Medulla oblongata (tissue), 1 donor: ENCODE measurements around the gene ADCY7.

Experiments
- DNase-seq: peaks from one replicate; pipeline ENCODE4 v3.0.0-alpha.2; 2015; ENCODE audit errors: extremely low spot score

Gene ADCY7

GRCh38 chr16:50282010-50282538, 15.7 kb downstream of the ADCY7 start:
- DNase-seq, result peak; percentile 89

- no peak for DNase-seq
These were observed 16.7 kb downstream of the ADCY7 start for GRCh38 chr16:50282955-50283631.

- no peak for DNase-seq
These were observed 18.0 kb downstream of the ADCY7 start for GRCh38 chr16:50284131-50284911.

DNA sequence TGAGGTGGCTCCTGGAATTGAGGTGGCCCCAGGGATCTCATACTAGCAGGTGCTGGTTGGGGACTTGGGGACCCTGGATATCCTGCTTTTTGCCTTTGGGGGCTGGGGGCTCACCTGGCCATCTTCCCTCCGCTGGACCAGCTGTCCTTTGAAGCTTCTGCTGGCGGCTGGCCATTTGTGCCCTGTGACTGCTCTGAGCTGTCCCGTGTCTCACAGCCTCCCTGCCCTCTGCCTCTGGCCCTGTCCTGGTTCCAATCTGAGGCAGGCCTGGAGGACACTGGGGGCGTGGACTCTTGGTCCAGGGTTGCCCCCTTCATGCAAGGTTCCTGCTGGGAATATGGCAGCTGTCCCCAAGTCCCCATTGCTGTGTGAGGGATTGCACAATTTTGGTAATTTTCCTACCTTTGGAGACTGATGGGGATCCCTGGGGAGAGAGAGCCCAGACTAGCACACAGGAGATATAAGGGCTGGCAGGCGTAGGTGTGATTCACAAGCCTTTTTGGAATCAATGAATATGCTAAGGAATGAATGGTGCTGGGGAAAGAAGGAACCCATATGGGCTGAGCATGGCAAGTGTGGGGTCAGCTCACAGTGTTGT, 19.2 kb downstream of the ADCY7 start:
- no peak for DNase-seq

GRCh38 chr16:50286681-50287080, 20.3 kb downstream of the ADCY7 start:
- no peak for DNase-seq

GRCh38 chr16:50288026-50288425, 21.7 kb downstream of the ADCY7 start:
- DNase-seq, result no peak

- DNase-seq, result no peak
These were observed 22.6 kb downstream of the ADCY7 start for GRCh38 chr16:50288920-50289319.

GRCh38 chr16:50289950-50290764, 23.8 kb downstream of the ADCY7 start:
- no peak for DNase-seq

GRCh38 chr16:50290856-50291255, 24.5 kb downstream of the ADCY7 start:
- no peak for DNase-seq

- DNase-seq, result no peak
These were observed 25.6 kb downstream of the ADCY7 start for GRCh38 chr16:50291719-50292565.

GRCh38 chr16:50292566-50292948, 26.2 kb downstream of the ADCY7 start:
- DNase-seq, result no peak

DNA sequence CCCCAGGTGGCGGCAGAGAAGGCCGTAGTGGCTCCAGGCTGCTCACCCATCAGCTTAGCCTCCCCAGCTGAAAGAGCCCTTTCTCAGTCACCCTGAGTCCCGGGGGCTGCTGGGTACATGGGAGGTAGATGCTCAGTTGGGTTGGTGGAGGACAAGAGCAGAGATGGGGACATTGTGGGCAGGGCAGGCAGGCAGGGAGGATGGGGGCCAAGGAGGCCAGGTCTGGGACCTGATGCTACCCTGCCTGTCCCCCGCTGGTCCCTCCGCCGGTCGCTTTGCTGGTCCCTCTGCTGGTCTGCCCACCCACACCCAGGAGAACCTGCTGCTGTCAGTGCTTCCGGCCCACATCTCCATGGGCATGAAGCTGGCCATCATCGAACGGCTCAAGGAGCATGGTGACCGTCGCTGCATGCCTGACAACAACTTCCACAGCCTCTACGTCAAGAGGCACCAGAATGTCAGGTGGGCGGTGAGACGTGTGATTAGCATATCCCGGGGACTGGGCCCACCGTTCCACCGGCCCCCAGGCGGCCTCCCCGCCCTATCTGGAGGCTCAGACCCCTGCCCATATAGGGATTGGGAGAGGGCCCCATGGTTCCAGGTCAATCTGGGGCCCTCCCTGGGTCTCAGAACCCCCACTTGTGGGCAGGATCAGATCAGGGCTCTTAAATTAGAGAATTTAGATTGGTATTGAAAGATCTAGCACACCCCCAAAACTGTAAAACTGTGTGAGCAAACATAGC, 26.9 kb downstream of the ADCY7 start:
- DNase-seq, result no peak

DNA sequence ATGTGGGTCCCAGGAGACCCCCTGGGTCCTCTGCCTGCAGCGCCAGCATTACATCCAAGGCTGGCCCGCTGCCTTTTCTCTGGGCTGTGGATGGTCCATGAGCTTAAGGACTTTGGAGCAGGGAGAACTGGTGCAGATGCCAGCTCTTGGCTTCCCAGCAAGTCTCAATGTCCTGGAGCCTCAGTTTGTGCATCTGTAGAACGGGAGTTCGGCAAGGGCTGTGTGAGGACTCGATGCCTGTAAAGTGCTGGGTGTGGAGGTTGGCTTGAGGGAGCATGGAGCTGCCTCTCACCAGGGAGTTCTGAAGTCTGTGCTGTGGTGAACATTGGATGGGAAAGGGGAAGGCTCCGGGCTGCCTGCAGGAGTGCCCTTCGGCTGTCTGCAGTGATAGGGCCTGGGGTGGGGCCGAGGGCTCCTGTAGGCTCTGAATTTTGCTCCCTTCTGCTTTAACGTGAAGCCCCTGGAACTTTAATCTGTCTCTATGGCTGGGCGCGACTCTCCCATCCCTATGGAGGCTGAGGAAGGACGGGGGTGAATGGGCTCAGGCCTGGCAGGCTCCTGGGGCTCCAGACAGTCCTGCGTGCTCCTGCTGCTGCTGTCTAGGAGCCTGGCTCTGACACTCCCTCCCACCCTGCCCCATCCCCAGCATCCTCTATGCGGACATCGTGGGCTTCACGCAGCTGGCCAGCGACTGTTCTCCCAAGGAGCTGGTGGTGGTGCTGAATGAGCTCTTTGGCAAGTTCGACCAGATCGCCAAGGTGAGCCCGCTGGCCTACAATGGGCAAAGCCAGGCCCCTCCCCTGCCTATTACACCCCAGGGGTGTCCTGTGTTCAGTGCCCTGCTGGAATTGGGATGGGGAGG, 27.9 kb downstream of the ADCY7 start:
- DNase-seq, result no peak

- no peak for DNase-seq
These were observed 28.6 kb downstream of the ADCY7 start for GRCh38 chr16:50294955-50295354.

DNA sequence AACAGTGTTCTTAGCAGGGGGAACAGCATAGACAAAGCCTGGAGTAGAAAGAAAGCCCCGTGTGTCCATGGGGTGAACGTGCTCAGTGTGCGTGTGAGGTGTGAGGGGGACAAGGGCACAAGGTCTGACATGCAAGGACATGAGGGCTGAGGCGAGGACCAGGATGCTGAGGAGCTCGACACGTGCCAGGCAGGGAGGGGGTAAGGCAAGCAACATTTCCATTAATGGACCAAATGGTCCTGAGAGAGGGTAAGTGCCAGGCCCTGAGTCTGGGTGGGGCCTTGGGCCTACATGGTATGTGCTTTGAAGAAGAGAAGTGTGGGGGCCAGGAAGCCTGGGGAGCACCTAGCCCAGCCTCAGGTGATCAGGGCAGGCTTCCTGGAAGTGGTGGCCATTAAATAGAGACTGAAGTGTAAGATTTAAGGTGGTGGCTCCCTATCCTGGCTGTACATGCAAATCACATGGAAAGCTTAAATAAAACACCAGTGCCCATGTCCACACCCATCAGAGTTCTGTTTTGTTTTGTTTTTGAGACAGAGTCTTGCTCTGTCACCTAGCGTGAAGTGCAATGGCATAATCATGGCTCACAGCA, 29.3 kb downstream of the ADCY7 start:
- no peak for DNase-seq

GRCh38 chr16:50296807-50297206, 30.5 kb downstream of the ADCY7 start:
- DNase-seq, result no peak

DNA sequence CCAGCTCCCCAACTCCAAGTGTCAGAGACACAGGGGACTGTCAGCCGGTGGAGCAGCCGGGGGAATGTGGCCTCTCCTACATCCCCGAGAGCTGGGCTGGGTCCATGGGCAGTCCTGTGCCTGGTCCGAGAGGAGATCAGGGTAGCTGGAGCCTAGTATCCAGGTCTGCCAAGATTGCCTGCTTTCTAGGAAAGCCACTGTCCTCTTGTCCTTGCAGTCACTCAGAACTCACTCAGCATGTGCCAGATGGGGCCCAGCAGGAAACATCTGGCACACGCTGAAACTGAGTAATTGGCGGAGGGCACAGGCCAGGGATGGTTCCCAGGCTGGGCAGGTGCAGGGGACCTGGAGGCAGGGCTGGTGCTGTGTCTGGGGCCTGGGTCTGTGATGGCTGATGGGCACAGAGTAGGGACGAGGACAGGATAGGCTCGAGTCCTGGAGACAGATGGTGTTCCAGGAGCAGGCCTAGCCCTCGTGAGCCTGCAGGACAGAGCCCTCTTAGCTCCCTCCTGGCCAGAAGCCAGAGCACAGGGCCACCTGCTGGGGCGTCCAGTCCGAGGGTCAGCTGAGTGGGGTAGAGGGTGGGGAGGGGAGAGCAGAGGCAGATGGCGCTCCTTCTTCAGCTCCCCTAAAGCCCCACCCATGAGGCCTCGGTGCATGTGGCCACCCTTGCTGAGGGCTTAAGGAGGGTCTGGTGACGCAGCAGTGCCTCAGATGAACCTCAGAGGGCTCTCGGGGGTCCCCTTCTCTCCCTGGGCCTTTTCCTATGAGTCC, 31.1 kb downstream of the ADCY7 start:
- DNase-seq, result no peak

- no peak for DNase-seq
These were observed 31.7 kb downstream of the ADCY7 start for GRCh38 chr16:50298075-50298460.
